HG03103 (cell line): ENCODE data around the gene IRS1.

Source experiments
- ATAC-seq: cut with Tn5 transposase; IDR thresholded peaks from one replicate; pipeline ENCODE4 v1.9.1; 2021; ENCODE audit warnings: low read depth; ENCODE audit not compliant: unreplicated experiment

IRS1 gene

DNA sequence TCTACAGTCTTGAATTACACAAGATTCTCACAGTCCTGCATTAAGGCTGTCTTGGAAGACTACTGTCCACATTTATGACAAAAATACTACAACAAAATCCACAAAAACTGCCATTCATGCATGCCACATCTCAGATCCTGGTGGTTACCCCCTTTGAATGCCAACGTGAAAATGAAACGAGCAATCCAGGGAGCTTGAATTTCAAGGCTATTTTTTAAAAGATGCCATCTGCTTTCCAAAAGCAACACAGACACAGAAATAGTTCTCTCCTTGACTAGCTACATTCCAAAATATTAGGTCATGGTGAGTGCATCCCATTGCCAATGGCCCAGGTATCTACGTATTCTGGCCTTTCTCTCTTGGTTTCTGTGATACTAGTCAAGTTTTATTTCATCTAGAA lies 36.3 kb downstream of the IRS1 start:
- ATAC-seq, result no peak

DNA sequence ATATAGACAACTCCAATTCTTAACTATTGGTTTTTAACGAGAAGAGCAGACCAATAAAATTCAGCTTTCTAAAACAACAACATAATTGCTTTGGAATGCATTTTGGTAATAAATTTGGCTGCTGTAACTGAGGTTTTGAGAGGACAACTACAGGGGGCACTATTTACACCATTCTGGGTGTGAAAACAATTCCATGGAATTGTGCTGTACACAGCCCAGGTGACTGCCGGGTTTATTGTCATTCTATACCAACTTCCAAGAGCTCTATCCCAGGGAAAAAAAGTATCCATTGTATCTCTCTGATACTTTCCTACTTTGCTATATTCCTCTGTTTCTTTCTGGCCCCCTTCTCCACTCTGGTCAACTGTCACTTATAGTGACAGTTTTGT lies 38.4 kb downstream of the IRS1 start:
- ATAC-seq, result no peak

DNA sequence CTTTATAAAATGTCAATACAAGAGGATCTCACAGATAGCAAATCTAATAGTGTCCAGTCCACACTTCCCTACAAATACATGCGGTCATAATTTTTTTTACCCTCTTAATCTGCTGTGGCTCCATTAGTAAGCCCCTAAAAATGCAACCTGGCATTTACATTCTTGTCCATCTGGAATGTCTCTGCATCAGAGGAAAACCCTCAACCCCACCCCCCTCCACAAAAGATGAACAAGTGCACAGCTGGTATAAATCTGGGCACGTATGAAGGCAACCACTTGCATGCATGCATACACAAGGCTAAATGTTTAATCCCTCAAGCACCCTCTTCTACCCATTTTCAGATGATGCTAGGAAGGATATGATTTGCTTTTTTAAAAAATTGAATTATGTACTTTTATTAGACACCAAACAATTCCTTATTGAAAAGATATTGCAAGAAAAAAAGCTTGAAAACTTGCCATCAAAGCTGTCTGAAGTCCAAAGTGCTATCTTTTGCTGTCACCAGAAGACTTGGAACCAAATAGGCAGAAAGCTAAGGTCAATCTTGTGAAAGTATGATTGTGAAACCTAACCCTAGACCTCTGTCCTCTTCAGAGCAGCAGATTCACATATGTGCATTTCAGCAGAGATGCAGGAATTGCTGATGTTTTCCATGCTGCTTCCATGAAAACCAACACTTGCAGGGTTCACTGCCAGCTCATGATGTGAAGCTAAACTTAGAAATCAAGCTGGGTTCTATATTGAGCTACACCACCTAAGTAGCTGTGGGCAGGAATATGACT lies 39.0 kb downstream of the IRS1 start:
- no peak for ATAC-seq

GRCh38 chr2:226759768-226760167 lies 39.9 kb downstream of the IRS1 start:
- ATAC-seq, result no peak

GRCh38 chr2:226758921-226759640 lies 40.5 kb downstream of the IRS1 start:
- ATAC-seq, result no peak

- no peak for ATAC-seq
These were observed 43.5 kb downstream of the IRS1 start for GRCh38 chr2:226756131-226756530.

DNA sequence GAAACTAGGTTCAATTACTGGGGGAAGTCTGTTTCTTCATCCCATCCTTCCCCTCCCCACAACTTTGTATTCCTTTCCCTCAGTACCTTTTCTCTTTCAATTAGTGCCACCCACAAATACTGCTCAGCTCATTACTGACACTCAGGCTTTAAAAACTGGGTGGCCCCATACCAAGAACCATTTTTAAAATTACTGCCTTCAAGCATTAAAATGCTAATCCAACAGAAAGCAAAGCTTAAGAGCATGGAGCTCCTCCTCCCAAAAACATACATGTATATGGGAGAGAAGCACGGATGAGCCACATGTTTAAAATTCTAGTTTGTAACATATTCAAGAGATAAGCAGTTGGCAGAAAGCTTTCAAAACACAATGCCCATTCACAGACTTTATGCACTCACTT lies 44.0 kb downstream of the IRS1 start:
- ATAC-seq, result no peak

- no peak for ATAC-seq
These were observed 44.6 kb downstream of the IRS1 start for GRCh38 chr2:226754821-226755604.

GRCh38 chr2:226752887-226753286 lies 46.7 kb downstream of the IRS1 start:
- peak; percentile 55 for ATAC-seq

- no peak for ATAC-seq
These were observed 52.3 kb downstream of the IRS1 start for GRCh38 chr2:226747288-226747687.

DNA sequence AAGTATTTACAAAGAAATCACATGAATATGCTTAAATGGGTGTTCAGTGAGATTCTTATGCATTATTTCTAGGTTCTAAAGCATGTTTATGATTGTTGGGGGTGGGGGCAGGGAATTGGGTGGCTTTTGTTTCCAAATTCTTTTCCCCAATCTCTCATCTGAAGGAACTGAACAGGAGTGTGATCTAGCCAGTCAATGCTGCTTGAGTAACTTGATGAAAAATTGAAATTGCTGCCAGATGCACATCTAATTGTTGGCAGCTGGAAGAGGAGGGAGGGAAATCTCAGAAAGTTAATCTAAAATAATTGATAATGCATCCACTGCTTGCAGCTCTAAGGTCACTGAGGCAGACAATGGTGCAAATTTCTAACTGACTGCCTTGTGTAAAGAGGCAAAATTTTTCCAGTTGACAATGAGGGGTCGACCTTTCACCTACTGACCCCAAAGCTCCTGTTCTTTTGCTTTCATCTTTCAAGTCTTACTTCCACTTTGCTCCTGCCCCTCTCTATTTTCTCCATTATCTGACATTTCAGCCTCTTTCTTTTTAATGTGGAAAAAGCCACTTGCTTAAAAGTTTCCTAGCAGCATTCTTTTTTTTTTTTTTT lies 53.3 kb downstream of the IRS1 start:
- no peak for ATAC-seq

- no peak for ATAC-seq
These were observed 55.7 kb downstream of the IRS1 start for GRCh38 chr2:226743915-226744314.

DNA sequence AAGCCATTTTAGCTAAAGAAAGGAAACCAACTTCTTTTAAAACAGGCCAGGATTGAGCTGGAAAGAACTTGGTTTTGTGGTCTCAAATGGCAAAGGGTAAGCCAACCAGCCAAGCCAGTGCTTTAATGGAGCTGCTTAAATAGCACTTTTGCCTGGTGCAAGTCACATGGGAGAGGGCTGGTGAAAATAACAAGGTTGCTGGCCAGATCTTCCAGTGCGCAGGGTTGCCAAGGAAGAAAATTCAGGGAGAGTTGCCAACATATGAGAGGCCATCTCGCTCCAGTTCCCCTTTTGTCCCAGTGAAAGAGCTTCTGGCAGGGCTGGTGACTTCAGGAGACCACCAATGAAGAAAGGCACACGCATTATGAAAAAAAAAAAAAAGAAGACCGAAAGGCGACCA lies 57.3 kb downstream of the IRS1 start:
- ATAC-seq, result no peak

- no peak for ATAC-seq
These were observed 59.5 kb downstream of the IRS1 start for GRCh38 chr2:226740039-226740648.

DNA sequence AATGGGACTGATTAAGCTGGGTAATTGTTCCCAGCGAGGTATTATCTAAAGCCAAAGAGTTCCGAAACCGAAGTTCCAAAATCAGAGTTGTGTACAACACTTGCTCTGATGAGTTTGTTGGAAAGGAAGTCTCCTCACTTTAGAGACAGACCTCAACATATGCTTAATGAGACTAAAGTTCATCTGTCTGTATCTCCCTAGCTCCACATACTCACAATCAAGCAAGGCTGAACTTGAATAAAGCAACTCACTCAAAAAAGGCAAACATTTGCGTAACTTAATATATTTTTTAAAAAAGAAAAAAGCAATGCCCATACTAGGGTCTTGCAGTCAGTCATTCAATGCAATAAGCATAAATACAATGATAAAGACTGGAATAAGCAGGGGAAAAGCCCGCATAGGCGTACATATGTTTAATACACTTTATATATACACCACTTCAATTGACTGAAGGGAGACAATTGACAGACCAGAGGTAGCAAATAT lies 60.0 kb downstream of the IRS1 start:
- no peak for ATAC-seq

DNA sequence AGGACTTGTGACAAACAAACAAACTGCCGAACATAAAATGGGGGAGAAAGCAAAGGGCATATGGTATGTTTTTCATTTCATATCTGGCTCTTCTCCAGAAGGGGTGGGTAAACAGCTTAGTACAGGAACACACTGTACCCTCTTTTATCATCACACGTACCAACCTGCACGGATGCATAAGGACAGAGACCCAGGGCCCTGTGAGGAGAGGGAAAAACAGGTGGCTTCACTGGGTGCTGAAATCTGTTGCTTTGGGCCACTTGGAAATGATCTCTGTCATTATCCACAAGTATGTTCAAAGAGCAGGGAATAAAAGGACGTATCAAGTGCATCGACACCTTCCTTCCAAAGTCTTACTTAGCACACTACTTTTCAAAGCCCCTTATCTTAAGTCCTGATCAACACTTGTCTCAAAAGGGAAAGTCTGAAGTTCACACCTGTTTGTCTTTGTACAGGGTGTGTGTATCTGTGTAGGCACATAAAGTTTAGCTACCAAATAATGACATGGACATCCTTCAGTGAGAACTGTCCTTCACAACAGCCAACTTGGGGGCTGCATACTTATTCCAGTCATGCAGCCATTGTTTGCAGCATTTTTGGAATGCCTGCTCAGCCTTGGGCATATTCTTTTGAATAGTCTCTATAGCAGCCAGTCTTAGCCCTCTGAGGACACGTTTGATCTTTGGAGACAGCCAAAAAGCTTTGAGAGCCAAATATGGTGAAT lies 60.6 kb downstream of the IRS1 start:
- no peak for ATAC-seq

GRCh38 chr2:226738191-226738820 lies 61.3 kb downstream of the IRS1 start:
- no peak for ATAC-seq

DNA sequence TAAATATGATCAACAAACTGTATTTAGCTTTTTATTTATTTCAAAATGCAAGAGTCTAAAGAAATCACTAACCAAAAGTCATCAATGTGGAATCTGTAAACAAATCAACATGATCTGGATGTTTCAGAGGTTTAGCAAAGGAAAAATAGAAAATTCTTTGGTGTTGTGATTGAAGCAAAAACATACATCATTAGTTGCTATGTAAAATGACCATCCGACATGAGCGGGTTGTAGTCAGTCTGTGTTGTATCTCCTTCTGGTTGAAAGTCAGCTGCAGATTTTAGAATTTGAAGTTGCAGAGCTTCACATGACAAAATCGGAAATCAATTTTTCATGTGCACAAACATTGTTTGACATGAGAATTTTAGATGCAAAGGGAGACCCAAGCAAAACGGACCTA lies 63.2 kb downstream of the IRS1 start:
- ATAC-seq, result no peak

DNA sequence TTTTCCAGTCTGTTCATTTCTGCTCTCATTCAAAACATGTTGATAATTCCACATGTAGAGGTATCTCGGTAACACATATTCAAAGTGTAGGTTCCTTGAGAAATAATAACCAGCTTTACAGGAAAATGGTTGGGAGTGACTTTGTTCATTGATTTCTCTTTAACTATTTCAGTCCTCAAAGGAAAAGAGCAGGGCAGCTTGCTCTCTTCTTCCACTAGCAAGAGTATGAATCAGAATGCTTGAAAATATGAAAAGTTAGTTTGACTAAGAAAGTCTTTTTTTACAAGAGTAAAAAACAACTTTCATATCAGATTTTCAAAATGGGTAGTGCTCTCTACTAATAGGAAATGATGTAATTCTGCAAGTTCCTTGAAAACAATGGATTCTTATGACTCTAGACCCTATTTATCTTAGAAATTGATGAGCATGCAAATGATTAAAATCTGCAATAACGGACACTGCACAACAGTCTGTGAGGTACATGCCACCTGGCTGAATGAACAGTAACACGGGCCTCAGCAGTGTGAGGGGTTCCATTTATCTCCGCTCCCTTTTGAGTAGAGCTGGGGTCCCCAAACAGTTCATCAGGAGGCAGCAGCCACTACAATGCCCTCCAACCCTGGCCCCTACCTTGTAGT lies 65.6 kb downstream of the IRS1 start:
- no peak for ATAC-seq
